Stimulated activated naive CD4-positive, alpha-beta T cell (primary cell): ENCODE measurements around the gene RASGEF1B.

Experiments used
- DNase-seq, 6 experiments: peaks; one replicate each; lab custom pipeline; 2025; lab: John Stamatoyannopoulos, UW

The RASGEF1B gene

GRCh38 chr4:81471588-81472280 lies at the start of gene RASGEF1B:
Gene RASGEF1B (minus strand): TSS chr4:81471907. CDS start chr4:81459508, 12,399 bp downstream.
- peak; percentile 91 to 96 (median 93) for DNase-seq

- no peak for DNase-seq
Observed at GRCh38 chr4:81519856-81520255, 48.1 kb upstream of the RASGEF1B start.

GRCh38 chr4:81519427-81519773 lies 47.7 kb upstream of the RASGEF1B start:
- DNase-seq = no peak

- no peak for DNase-seq
Observed at GRCh38 chr4:81518762-81519426, 47.2 kb upstream of the RASGEF1B start.

- DNase-seq = no peak
Observed at GRCh38 chr4:81516241-81516640, 44.5 kb upstream of the RASGEF1B start.

GRCh38 chr4:81512757-81513501 lies 41.2 kb upstream of the RASGEF1B start:
- DNase-seq = no peak

- DNase-seq = no peak
Observed at GRCh38 chr4:81512001-81512756, 40.5 kb upstream of the RASGEF1B start.

GRCh38 chr4:81510643-81511178 lies 39.0 kb upstream of the RASGEF1B start:
- no peak for DNase-seq

GRCh38 chr4:81509822-81510221 lies 38.1 kb upstream of the RASGEF1B start:
- DNase-seq = no peak

- no peak for DNase-seq
Observed at GRCh38 chr4:81509191-81509590, 37.5 kb upstream of the RASGEF1B start.

GRCh38 chr4:81508411-81509185 lies 36.9 kb upstream of the RASGEF1B start:
- no peak for DNase-seq

- no peak for DNase-seq
Observed at GRCh38 chr4:81507530-81507929, 35.8 kb upstream of the RASGEF1B start.

- no peak for DNase-seq
Observed at GRCh38 chr4:81506731-81507130, 35.0 kb upstream of the RASGEF1B start.

- DNase-seq = no peak
Observed at GRCh38 chr4:81505726-81506125, 34.0 kb upstream of the RASGEF1B start.

GRCh38 chr4:81505004-81505598 lies 33.4 kb upstream of the RASGEF1B start:
- DNase-seq = peak; percentile 36 to 70 (median 64)

GRCh38 chr4:81504112-81505003 lies 32.7 kb upstream of the RASGEF1B start:
- DNase-seq = peak in 2 of 6 experiments; percentile 4 to 11

- no peak for DNase-seq
Observed at GRCh38 chr4:81503586-81503985, 31.9 kb upstream of the RASGEF1B start.

- no peak for DNase-seq
Observed at GRCh38 chr4:81502564-81502963, 30.9 kb upstream of the RASGEF1B start.

- DNase-seq = no peak
Observed at GRCh38 chr4:81499840-81500239, 28.1 kb upstream of the RASGEF1B start.
